HG03135 (cell line): ENCODE results near the gene FBXO38.
A peak's percentile ranks its signal among the peaks of the same experiment; 100 is the strongest.

ENCODE experiments used
- ATAC-seq: cut with Tn5 transposase; IDR thresholded peaks from one replicate; pipeline ENCODE4 v1.9.1; 2021; ENCODE audit warnings: mild to moderate bottlenecking, moderate library complexity; ENCODE audit not compliant: unreplicated experiment

Gene FBXO38, protein sequence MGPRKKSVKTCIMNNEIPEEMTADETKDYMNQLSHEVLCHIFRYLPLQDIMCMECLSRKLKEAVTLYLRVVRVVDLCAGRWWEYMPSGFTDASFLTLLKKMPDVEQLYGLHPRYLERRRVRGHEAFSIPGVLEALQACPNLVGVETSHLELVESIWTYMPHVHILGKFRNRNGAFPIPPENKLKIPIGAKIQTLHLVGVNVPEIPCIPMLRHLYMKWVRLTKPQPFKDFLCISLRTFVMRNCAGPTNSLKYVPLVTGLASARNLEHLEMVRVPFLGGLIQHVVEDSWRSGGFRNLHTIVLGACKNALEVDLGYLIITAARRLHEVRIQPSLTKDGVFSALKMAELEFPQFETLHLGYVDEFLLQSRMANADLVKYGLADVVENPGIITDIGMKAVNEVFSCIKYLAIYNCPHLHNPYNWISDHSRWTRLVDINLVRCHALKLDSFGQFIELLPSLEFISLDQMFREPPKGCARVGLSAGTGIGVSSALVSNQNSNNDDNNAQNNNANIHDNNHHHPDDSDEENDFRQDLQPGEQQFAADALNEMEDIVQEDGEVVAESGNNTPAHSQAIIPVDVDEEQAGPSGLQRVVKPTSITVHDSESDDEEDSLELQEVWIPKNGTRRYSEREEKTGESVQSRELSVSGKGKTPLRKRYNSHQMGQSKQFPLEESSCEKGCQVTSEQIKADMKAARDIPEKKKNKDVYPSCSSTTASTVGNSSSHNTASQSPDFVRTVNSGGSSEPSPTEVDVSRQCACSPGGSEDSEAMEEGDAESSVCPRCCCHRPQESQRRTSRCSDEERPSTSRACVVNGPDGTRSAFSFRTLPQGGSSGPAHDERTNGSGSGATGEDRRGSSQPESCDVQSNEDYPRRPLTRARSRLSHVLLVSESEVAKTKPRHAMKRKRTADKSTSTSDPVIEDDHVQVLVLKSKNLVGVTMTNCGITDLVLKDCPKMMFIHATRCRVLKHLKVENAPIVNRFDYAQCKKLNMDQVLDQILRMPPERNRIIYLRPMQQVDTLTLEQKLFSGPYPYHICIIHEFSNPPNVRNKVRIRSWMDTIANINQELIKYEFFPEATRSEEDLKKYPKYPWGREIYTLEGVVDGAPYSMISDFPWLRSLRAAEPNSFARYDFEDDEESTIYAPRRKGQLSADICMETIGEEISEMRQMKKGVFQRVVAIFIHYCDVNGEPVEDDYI

DNA sequence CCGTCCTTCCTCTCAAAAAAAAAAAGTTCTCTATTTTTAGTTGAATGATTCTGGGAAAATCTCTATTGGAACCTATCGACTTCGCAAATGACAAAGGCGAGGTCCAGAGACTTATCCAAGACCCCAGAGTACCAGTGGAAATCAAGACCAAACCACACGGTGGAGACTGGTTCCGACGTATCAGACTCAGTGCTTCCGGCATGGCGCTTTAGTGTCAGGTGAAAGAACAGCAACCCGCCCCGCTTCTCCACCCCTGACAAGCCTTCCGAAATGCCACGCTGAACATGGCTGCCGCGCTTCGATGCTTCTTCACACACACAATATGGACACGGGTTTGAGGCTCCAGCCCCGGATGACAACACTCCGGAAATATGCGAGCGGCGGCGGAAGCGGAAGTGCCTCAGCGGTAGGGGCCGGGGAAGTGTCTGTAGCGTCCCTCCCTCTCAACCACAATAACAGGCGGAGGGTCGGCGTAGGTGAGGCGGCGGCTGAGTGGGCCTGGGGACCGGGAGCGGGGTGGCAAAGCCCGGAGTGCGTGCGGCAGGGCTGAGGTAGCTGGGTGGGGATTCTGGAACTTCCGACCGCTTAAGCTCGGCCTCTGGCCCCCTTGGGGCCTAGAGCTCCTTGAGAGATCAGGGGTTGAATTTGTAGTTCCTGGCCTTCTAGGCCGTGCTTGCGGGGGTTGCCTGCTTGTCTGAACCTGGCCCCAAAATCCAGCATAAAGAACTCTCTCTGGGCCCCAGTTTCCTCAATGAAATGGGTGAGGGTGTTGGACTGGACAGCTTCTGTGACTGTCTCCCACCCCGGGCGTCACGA, at the start of gene FBXO38:
FBXO38 (plus strand) TSS at position 395 of the 816 bp plus-strand sequence. CDS start 10,819 bp downstream, outside the sequence.
- ATAC-seq: peak; percentile 99

GRCh38 chr5:148335259-148335658, 48.5 kb upstream of the FBXO38 start, which contains the start of gene SPINK9:
TSS of gene SPINK9 (plus strand) at chr5:148335559. CDS start at chr5:148335614, 55 bp downstream.
- ATAC-seq: no peak

GRCh38 chr5:148336704-148337435, 46.9 kb upstream of the FBXO38 start:
- no peak for ATAC-seq

GRCh38 chr5:148342371-148343045, 41.2 kb upstream of the FBXO38 start:
- ATAC-seq: no peak

- ATAC-seq: no peak
Observed at GRCh38 chr5:148343046-148343407, 40.7 kb upstream of the FBXO38 start.

DNA sequence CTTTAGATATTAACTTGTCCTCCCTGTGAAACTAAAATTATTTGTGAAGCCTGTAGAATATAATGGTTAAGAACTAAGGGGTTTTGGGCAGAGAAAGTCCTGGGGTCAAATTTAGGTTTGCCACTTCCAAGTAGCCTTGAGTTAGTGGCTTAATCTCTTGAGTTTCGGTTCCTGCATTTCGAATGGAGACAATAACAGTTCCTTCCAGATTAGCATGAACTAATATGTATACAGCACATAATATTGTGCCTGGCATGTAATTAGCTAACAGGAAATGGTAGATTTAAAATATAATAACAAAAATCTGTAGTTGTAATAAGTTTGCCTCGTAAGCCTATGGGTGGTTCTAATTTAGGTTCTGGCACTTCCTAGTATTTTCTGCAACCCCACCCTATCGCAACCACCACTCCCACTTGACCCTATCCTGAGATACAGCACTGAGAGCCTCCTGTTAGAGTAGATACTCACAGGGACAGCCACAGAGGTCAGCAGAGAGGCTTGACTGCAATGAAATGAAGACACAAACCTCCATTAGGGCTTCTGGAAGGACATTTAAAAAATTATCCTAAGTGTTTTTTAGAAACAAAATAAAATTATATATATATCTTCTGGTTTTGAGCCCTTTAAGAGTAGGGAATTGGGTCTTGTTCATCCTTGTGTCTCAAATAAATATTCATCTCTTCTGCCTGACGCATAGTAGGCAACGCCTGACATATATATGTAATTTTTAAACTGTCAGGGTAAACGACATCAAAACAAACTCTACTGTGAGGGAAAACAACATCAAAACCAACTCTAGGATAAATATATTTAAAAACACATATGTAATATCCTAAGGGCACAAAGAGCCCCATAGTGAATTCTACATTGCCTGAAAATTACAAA, 39.9 kb upstream of the FBXO38 start:
- no peak for ATAC-seq

- no peak for ATAC-seq
Observed at GRCh38 chr5:148347706-148348105, 36.1 kb upstream of the FBXO38 start.

DNA sequence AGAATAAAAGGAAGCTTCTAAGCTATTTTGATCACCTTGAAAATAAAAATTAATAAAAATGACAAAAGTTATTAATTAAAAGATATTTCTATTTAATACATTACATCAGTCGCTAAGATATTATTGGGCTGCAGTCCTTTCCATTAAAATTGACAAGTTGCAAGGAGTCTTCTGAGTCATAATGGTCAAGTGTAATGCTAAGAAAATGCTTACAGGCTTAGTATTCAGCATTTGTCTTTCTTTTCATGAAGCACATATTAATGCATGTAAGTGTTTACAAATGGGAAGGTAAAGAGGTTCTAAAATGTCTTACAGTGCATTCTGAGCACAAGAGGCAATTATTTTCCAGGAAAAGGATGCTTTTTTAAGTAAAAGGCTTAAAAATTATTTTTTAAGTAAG, 31.1 kb upstream of the FBXO38 start:
- ATAC-seq: no peak

GRCh38 chr5:148353634-148354033, 30.1 kb upstream of the FBXO38 start:
- no peak for ATAC-seq

DNA sequence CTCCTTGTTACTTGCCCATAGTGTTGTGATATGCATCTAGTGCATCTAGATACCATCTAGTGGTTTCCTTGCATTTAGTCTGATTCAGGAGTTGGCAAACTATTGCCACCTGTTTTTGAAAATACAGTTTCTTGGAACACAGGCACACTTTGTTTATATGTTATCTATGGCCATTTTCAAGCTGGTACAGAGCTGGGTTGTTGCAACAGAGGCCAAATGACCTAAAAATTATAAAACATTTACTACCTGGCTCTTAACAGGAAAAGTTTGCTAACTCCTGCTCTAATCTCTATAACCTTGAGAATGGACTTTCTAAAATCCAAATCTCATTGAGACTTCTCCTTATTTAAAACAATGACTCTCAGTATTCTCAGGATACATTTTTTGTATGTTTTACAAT, 19.4 kb upstream of the FBXO38 start:
- no peak for ATAC-seq

GRCh38 chr5:148368299-148368698, 15.5 kb upstream of the FBXO38 start:
- no peak for ATAC-seq

- no peak for ATAC-seq
Observed at GRCh38 chr5:148372166-148372725, 11.5 kb upstream of the FBXO38 start.

DNA sequence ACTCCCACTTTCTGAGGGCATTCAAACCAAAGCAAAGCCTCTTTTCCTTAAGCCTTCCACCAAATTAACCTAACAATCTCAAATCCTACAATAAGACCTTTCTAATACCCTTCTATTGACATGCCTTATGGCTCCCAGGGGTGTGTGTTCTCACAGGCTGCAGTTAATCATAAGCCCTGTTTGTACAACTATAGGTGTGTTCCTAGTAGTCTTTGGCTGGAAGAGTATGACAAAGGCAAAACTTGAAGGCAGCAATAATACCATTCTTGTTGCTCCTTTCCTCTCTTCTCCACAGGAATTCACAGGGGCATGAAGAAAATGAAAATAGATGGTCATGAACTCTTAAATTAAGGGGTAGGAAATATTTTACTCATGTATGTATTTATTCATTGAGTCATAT, 10.9 kb upstream of the FBXO38 start:
- no peak for ATAC-seq

GRCh38 chr5:148374690-148375360, 8.9 kb upstream of the FBXO38 start:
- peak; percentile 78 for ATAC-seq

DNA sequence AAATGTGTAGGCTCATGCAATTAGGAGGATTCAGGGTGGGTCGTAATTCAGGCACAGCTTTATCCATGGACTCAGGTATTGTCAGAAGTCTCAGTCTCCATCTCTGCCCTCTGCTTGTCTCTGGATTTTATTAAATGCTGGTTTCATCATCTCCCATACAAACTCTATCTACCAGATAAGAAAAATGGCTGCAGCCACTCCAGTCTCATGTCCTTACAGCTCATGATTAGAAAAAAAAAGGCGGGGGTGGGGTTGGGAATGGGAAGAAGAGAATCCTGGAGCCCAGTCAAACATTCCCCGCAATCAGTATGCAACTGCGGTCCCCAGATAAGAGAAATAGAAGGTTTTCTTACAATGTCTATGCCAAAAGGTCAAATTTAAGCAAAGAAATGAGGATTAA, 7.6 kb upstream of the FBXO38 start:
- ATAC-seq: no peak

DNA sequence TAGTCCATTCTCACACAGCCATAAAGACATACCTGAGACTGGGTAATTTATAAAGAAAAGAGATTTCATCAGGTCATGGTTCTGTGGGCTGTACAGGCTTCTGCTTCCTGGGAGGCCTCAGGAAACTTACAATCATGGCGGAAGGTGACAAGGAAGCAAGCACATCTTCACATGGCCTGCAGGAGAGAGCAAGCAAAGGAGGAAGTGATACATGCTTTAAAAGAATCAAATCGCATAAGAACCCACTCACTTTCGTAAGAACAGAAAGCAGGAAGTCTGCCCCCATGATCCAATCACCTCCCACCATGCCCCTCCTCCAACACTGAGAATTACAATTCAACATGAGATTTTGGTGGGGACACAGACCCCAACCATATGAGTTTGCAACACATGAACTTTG, 5.1 kb upstream of the FBXO38 start:
- ATAC-seq: no peak

DNA sequence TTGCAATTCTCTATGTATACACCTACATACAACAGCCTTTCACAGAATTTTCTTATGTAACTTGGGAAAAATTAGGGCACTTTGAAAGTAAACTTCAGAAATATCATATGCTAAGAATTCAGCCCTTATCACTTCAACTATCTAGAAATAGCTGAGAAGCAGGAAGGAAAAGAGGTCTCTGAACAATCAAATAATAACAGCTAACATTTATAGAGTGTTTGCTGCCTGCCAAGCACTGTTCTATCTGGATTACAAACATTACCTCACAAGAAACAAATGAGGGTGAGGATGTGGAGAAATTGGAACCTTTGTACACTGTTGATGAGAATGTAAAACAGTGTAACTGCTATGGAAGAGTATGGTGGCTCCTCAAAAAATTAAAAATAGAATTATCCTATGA, 4.4 kb upstream of the FBXO38 start:
- ATAC-seq: no peak
